Activated CD4-positive, alpha-beta T cell treated with anti-CD3 and anti-CD28 coated beads for 36 hours (primary cell): Measurements from ENCODE around the gene RPL3. TPM values are rescaled to one million over a fixed set of nuclear protein-coding genes. Genes with fewer than 3 reads are reported as not detected.
"Not testable (repeated sequence)": the region's sequence is repeated elsewhere in the genome, so short reads cannot be mapped to it uniquely, and the experiment has no call there.

Experiments used
- ATAC-seq: fragments of 200-7000 bp; cut with Tn5 transposase; one replicate; pipeline ENCODE4 v1.10.0; 2021; ENCODE audit warnings: mild to moderate bottlenecking, moderate library complexity
- CTCF ChIA-PET: fragments of 350-600 bp; sonication (Branson Sonifier 250); formaldehyde crosslinking; loops from one replicate; lab custom pipeline; 2021; ENCODE audit warnings: antibody characterized with exemption; lab: Charles Lee
- POLR2A ChIA-PET: fragments of 350-600 bp; sonication (Branson Sonifier 250); formaldehyde crosslinking; loops from one replicate; lab custom pipeline; 2021; ENCODE audit warnings: antibody characterized with exemption, inconsistent platforms; lab: Charles Lee
- DNase-seq: peaks from one replicate; pipeline ENCODE4 v3.0.0-alpha.2; 2020
- H3K27ac Mint-ChIP-seq: one replicate; pipeline ENCODE4 v1.8.0; 2021; ENCODE audit warnings: mixed read lengths
- H3K27me3 Mint-ChIP-seq: one replicate; pipeline ENCODE4 v1.8.0; 2021; ENCODE audit warnings: mixed read lengths
- H3K36me3 Mint-ChIP-seq: one replicate; pipeline ENCODE4 v1.8.0; 2021; ENCODE audit warnings: low read depth, mixed read lengths
- H3K4me1 Mint-ChIP-seq: one replicate; pipeline ENCODE4 v1.8.0; 2021; ENCODE audit warnings: mixed read lengths
- H3K4me3 Mint-ChIP-seq: one replicate; pipeline ENCODE4 v1.8.0; 2021; ENCODE audit warnings: mild to moderate bottlenecking, moderate library complexity, mixed read lengths
- H3K9me3 Mint-ChIP-seq: one replicate; pipeline ENCODE4 v1.8.0; 2021; ENCODE audit warnings: low read depth, mixed read lengths
- intact Hi-C, 2 experiments: fragments of 100-400 bp; cut with DNase I in 1 of 2; cut with micrococcal nuclease in 1 of 2; formaldehyde crosslinking; loops; one replicate each; pipeline versions ENCODE4 v1.14.2 to v1.15.1; 2022 to 2024; cut with DNase I, micrococcal nuclease
- total RNA-seq, 2 experiments: library from RNA; stranded (reverse); gene quantifications; one replicate each; pipeline ENCODE4 v1.2.3, GENCODE V29; 2021

The RPL3 gene
- total RNA-seq, 2 experiments from 2014 or later = 2,519 to 3,155 TPM

GRCh38 chr22:39339775-39340174 lies 20.4 kb upstream of the RPL3 start:
- ChIA-PET POLR2A (interaction anchor here (0.5 kb wide), 1 partner anchor 51 kb away, joined by 3 read pairs; no protein-coding TSS in a partner anchor), CTCF (interaction anchor here (0.8 to 2.0 kb wide), 5 partner anchors 9 to 626 kb away, joined by 3 to 6 read pairs (median 3); no protein-coding TSS in a partner anchor)
- H3K4me1 Mint-ChIP-seq, H3K27me3 Mint-ChIP-seq, H3K9me3 Mint-ChIP-seq, H3K27ac Mint-ChIP-seq, ATAC-seq, H3K36me3 Mint-ChIP-seq, H3K4me3 Mint-ChIP-seq, DNase-seq, intact Hi-C loops: not testable (repeated sequence)

- peaks cover 2% of the 10 kb centered on the region for H3K27me3 Mint-ChIP-seq
- DNase-seq (no peak), ATAC-seq (no peak)
- no peak overlapping the region for H3K27ac Mint-ChIP-seq
- POLR2A ChIA-PET = interaction anchor here (0.6 kb wide), 1 partner anchor 468 kb away, joined by 3 read pairs; no protein-coding TSS in a partner anchor
- H3K9me3 Mint-ChIP-seq = no peaks in the 10 kb centered on the region
- intact Hi-C loops = no loop called here
- peaks cover 13% of the 10 kb centered on the region for H3K4me1 Mint-ChIP-seq
- no peak overlapping the region for H3K4me3 Mint-ChIP-seq
- CTCF ChIA-PET = no interaction called here
- H3K36me3 Mint-ChIP-seq = no peaks in the 10 kb centered on the region
These were observed 17.0 kb upstream of the RPL3 start for GRCh38 chr22:39336411-39336810.

GRCh38 chr22:39332441-39333064 lies 13.1 kb upstream of the RPL3 start:
- H3K36me3 Mint-ChIP-seq = no peaks in the 10 kb centered on the region
- no peaks in the 10 kb centered on the region for H3K27me3 Mint-ChIP-seq
- ATAC-seq (peak; percentile 74), DNase-seq (no peak)
- ChIA-PET CTCF (interaction anchor here (0.8 to 3.7 kb wide), 9 partner anchors 10 to 464 kb away, joined by 3 to 16 read pairs (median 3); no protein-coding TSS in a partner anchor), POLR2A (interaction anchor here (0.8 to 2.7 kb wide), 3 partner anchors 13 to 187 kb away, joined by 3 to 18 read pairs (median 11); partner anchors contain the start of genes ATF4 and RPL3)
- no peaks in the 10 kb centered on the region for H3K9me3 Mint-ChIP-seq
- H3K4me1 Mint-ChIP-seq = peaks cover 15% of the 10 kb centered on the region
- H3K4me3 Mint-ChIP-seq = no peak overlapping the region
- peak overlapping the region; percentile 3 for H3K27ac Mint-ChIP-seq
- intact Hi-C loops = no loop called here

GRCh38 chr22:39330553-39330952 lies 11.1 kb upstream of the RPL3 start:
- intact Hi-C loops, H3K27ac Mint-ChIP-seq, H3K36me3 Mint-ChIP-seq, H3K4me3 Mint-ChIP-seq, ATAC-seq, H3K9me3 Mint-ChIP-seq, DNase-seq, H3K27me3 Mint-ChIP-seq: not testable (repeated sequence)
- peaks cover 15% of the 10 kb centered on the region for H3K4me1 Mint-ChIP-seq
- ChIA-PET POLR2A (interaction anchor here (2.7 kb wide), 1 partner anchor 11 kb away, joined by 18 read pairs; the partner anchor contains the start of gene RPL3), CTCF (interaction anchor here (0.6 to 2.4 kb wide), 5 partner anchors 9 to 200 kb away, joined by 3 to 16 read pairs (median 6); no protein-coding TSS in a partner anchor)

GRCh38 chr22:39327995-39328754 lies 8.8 kb upstream of the RPL3 start:
- no peaks in the 10 kb centered on the region for H3K9me3 Mint-ChIP-seq
- CTCF ChIA-PET = interaction anchor here (0.6 to 1.5 kb wide), 4 partner anchors 11 to 210 kb away, joined by 3 to 4 read pairs (median 3); partner anchors contain the start of gene TAB1
- no peaks in the 10 kb centered on the region for H3K27me3 Mint-ChIP-seq
- H3K27ac Mint-ChIP-seq = no peak overlapping the region
- peaks cover 15% of the 10 kb centered on the region for H3K4me1 Mint-ChIP-seq
- POLR2A ChIA-PET = no interaction called here
- H3K4me3 Mint-ChIP-seq = no peak overlapping the region
- ATAC-seq (no peak), DNase-seq (no peak)
- no peaks in the 10 kb centered on the region for H3K36me3 Mint-ChIP-seq
- intact Hi-C loops = no loop called here

GRCh38 chr22:39325392-39325932 lies 6.0 kb upstream of the RPL3 start:
- ChIA-PET CTCF (no interaction called here), POLR2A (no interaction called here)
- H3K27ac Mint-ChIP-seq = no peak overlapping the region
- intact Hi-C loops = no loop called here
- no peaks in the 10 kb centered on the region for H3K27me3 Mint-ChIP-seq
- no peaks in the 10 kb centered on the region for H3K36me3 Mint-ChIP-seq
- no peak for ATAC-seq
- peaks cover 2% of the 10 kb centered on the region for H3K4me1 Mint-ChIP-seq
- no peak overlapping the region for H3K4me3 Mint-ChIP-seq
- no peaks in the 10 kb centered on the region for H3K9me3 Mint-ChIP-seq
- no peak for DNase-seq

- CTCF ChIA-PET = interaction anchor here (1.2 to 4.2 kb wide), 4 partner anchors 11 to 209 kb away, joined by 4 to 26 read pairs (median 6); no protein-coding TSS in a partner anchor
- Mint-ChIP-seq H3K4me3 (peak overlapping the region; percentile 100), H3K27ac (peak overlapping the region; percentile 86), H3K4me1 (peaks cover 20% of the 10 kb centered on the region), H3K36me3 (peaks cover 41% of the 10 kb centered on the region)
- POLR2A ChIA-PET = interaction anchor here (0.6 to 3.1 kb wide), 6 partner anchors 10 to 231 kb away, joined by 3 to 27 read pairs (median 4); no protein-coding TSS in a partner anchor
- intact Hi-C loops, DNase-seq, ATAC-seq, H3K27me3 Mint-ChIP-seq, H3K9me3 Mint-ChIP-seq: not testable (repeated sequence)
These were observed 1.2 kb upstream of the RPL3 start for GRCh38 chr22:39320616-39321029.

GRCh38 chr22:39318507-39319283 lies 728 bp downstream of the RPL3 start:
- ATAC-seq (peak; percentile 0), DNase-seq (no peak)
- Mint-ChIP-seq H3K4me3 (peak overlapping the region; percentile 100), H3K27ac (peak overlapping the region; percentile 100), H3K36me3 (peaks cover 61% of the 10 kb centered on the region), H3K27me3 (no peaks in the 10 kb centered on the region), H3K4me1 (peaks cover 33% of the 10 kb centered on the region), H3K9me3 (no peaks in the 10 kb centered on the region)
- intact Hi-C loops = loop anchor here (1.0 to 10.0 kb wide), 18 partner anchors 70 to 726 kb away; partner anchors contain the start of genes CBX6 (in 2 of the 2), CBX7 (in 2 of the 2), APOBEC3C (in 1 of the 2) and ATF4 (in 1 of the 2)
- CTCF ChIA-PET = interaction anchor here (0.5 to 4.8 kb wide), 15 partner anchors 8 to 790 kb away, joined by 3 to 37 read pairs (median 3); partner anchors contain the start of gene ATF4
- POLR2A ChIA-PET = interaction anchor here (0.6 to 3.1 kb wide), 21 partner anchors 8 to 668 kb away, joined by 3 to 27 read pairs (median 6); partner anchors contain the start of genes APOBEC3B, ATF4, CBX6 and MIEF1

GRCh38 chr22:39317775-39318506 lies 1.5 kb downstream of the RPL3 start:
- Mint-ChIP-seq H3K36me3 (peaks cover 67% of the 10 kb centered on the region), H3K9me3 (no peaks in the 10 kb centered on the region), H3K27ac (peak overlapping the region; percentile 100), H3K27me3 (no peaks in the 10 kb centered on the region), H3K4me1 (peaks cover 34% of the 10 kb centered on the region), H3K4me3 (peak overlapping the region; percentile 100)
- POLR2A ChIA-PET = interaction anchor here (0.6 to 3.1 kb wide), 15 partner anchors 7 to 549 kb away, joined by 3 to 27 read pairs (median 6); partner anchors contain the start of genes ATF4, CBX6, MIEF1 and TAB1
- intact Hi-C loops = loop anchor here (2.0 to 10.0 kb wide), 8 partner anchors 75 to 621 kb away; partner anchors contain the start of genes GTPBP1 (in 2 of the 2), APOBEC3C (in 1 of the 2), CBX6 (in 1 of the 2) and CBX7 (in 1 of the 2)
- ATAC-seq (no peak), DNase-seq (no peak)
- CTCF ChIA-PET = interaction anchor here (0.6 to 4.8 kb wide), 16 partner anchors 7 to 743 kb away, joined by 3 to 37 read pairs (median 3); partner anchors contain the start of gene SYNGR1
